AG09319 (cell line): ENCODE measurements around the gene TRMT61A.
"Not testable (repeated sequence)": the region's sequence is repeated elsewhere in the genome, so short reads cannot be mapped to it uniquely, and the experiment has no call there.

Experiments used
- DNase-seq: peaks from one replicate; pipeline ENCODE4 v3.0.0-alpha.2; 2010; ENCODE audit warnings: low read depth; ENCODE audit errors: extremely low read depth
- CTCF ChIP-seq: IDR thresholded peaks from 2 replicates; pipeline ENCODE4 v1.5.1; 2011; ENCODE audit warnings: low read depth, mild to moderate bottlenecking, inconsistent platforms, low read length, moderate library complexity

Gene TRMT61A

GRCh38 chr14:103520657-103521437 is 8.1 kb upstream of the TRMT61A start:
- no peak for DNase-seq
- TF ChIP-seq CTCF: peak; percentile 45

GRCh38 chr14:103521438-103521950 is 7.5 kb upstream of the TRMT61A start:
- no peak for TF ChIP-seq CTCF
- no peak for DNase-seq

- DNase-seq: no peak
- TF ChIP-seq CTCF: no peak
Measured at GRCh38 chr14:103521951-103522563, 6.9 kb upstream of the TRMT61A start.

- DNase-seq: no peak
- no peak for TF ChIP-seq CTCF
Measured at GRCh38 chr14:103522649-103523574, 6.1 kb upstream of the TRMT61A start, which contains the start of gene CKB. Gene CKB (minus strand): TSS chr14:103522830. CDS start chr14:103522493, 337 bp downstream.

GRCh38 chr14:103523575-103523954 is 5.4 kb upstream of the TRMT61A start:
- no peak for TF ChIP-seq CTCF

GRCh38 chr14:103524002-103524935 is 4.7 kb upstream of the TRMT61A start:
- DNase-seq: no peak
- TF ChIP-seq CTCF: no peak

More at GRCh38 chr14:103523575-103523954, 5.4 kb upstream of the TRMT61A start:
- DNase-seq: no peak

- DNase-seq: not testable (repeated sequence)
Measured at GRCh38 chr14:103525430-103526246, 3.4 kb upstream of the TRMT61A start.
